ENCODE measurements around the gene HECTD2. TPM values are rescaled to one million over a fixed set of nuclear protein-coding genes. Genes with fewer than 3 reads are reported as not detected.

Gene HECTD2
- total and polyA plus RNA-seq, 9 donors, result 8.4 to 22.3 (median 20.2) TPM

DNA sequence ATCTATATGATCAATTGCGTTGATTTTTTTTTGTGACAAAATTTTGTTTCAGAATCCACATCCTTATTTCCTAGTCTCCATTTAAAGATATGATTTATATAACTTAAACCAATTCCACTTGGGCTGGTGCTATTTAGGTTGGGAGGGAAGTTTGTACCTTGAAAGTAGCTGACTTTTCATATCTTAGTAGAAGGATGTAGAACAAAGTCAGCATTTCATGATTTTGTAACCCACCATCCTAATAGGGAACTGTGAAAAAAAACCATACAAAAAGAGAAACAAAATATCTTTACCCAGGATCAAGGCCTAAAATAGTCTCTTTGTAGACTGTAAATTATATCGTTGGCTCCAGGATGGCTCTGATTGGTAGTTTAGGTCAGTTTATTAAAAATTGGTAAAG is 8.3 kb downstream of the HECTD2 start:
- no peaks in the 10 kb centered on the region for H3K36me3 ChIP-seq
- intact Hi-C loops (cut with DNase I), result no loop called here
- no peak for DNase-seq
- no peaks in the 10 kb centered on the region for H3K27me3 ChIP-seq
- WGBS, 3 donors, result 91 to 98% (median 95%) methylated on average over 2 of the region's 2 CpGs
- H3K27ac ChIP-seq, result no peak overlapping the region
- no peak overlapping the region for H3K4me3 ChIP-seq
- TF ChIP-seq EP300 (IDR thresholded peaks at IDR 0.05) (no peak), POLR2A (IDR thresholded peaks at IDR 0.05) (no peak)
- TF ChIP-seq, protein P1, sequence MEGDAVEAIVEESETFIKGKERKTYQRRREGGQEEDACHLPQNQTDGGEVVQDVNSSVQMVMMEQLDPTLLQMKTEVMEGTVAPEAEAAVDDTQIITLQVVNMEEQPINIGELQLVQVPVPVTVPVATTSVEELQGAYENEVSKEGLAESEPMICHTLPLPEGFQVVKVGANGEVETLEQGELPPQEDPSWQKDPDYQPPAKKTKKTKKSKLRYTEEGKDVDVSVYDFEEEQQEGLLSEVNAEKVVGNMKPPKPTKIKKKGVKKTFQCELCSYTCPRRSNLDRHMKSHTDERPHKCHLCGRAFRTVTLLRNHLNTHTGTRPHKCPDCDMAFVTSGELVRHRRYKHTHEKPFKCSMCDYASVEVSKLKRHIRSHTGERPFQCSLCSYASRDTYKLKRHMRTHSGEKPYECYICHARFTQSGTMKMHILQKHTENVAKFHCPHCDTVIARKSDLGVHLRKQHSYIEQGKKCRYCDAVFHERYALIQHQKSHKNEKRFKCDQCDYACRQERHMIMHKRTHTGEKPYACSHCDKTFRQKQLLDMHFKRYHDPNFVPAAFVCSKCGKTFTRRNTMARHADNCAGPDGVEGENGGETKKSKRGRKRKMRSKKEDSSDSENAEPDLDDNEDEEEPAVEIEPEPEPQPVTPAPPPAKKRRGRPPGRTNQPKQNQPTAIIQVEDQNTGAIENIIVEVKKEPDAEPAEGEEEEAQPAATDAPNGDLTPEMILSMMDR (IDR thresholded peaks at IDR 0.05), result no peak
- no peaks in the 10 kb centered on the region for H3K4me1 ChIP-seq (ENCODE audit: insufficient read depth)
- no peaks in the 10 kb centered on the region for H3K9me3 ChIP-seq

DNA sequence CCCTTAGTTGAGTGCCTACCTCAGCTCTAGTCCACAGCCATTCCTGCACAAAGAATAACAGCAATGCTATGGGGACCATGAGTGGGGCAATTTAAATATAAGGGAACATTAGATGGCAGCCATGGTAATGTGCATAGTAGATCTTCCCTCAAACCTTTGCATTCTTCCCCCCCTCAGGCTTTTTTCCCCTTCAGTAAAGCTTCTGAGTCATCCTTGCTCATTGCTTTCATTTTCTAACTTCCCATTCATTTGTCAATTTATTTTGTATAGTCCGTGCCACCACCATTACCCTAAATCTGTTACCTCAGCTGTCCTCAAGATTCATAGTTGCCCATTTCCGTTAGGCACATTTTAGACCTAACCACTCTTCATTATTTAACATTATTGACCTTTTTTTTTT is 10.7 kb downstream of the HECTD2 start:
- Histone ChIP-seq H3K4me3 (no peak overlapping the region), H3K4me1 (ENCODE audit: insufficient read depth) (no peaks in the 10 kb centered on the region), H3K9me3 (no peaks in the 10 kb centered on the region), H3K27ac (no peak overlapping the region), H3K36me3 (no peaks in the 10 kb centered on the region), H3K27me3 (no peaks in the 10 kb centered on the region)
- TF ChIP-seq, protein P1 (IDR thresholded peaks at IDR 0.05), result no peak
- no peak for TF ChIP-seq EP300 (IDR thresholded peaks at IDR 0.05)
- no peak for TF ChIP-seq POLR2A (IDR thresholded peaks at IDR 0.05)
- 95 to 96% (median 95%) methylated on average over 2 of the region's 2 CpGs for WGBS, 3 donors
- no peak for DNase-seq
- intact Hi-C loops (cut with DNase I), result no loop called here

DNA sequence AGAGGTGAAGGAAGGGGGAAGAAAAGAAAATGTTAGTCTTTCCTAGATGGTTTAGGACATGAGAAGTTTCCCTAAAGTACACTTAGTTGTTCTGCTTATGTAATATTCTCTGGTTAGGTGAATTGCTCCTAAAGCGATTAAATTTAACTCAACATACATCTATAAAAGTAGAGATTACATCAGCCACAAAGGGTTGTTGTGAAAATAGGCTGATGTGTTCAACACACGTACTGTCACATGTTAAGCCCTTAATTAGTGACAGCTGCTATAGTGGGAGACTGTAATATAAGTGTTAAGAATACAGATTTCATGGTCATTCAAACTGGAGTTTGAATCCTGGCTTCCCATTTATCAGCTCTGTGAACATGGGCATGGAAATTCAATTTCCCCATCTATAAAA is 12.8 kb downstream of the HECTD2 start:
- Histone ChIP-seq H3K4me1 (ENCODE audit: insufficient read depth) (no peaks in the 10 kb centered on the region), H3K9me3 (no peaks in the 10 kb centered on the region), H3K27ac (no peak overlapping the region), H3K27me3 (no peaks in the 10 kb centered on the region), H3K4me3 (no peak overlapping the region), H3K36me3 (no peaks in the 10 kb centered on the region)
- intact Hi-C loops (cut with DNase I), result no loop called here
- no peak for TF ChIP-seq POLR2A (IDR thresholded peaks at IDR 0.05)
- TF ChIP-seq EP300 (IDR thresholded peaks at IDR 0.05), result no peak
- TF ChIP-seq, protein P1 (IDR thresholded peaks at IDR 0.05), result no peak
- DNase-seq, result no peak
- WGBS, 3 donors, result 90 to 92% (median 92%) methylated on average over 2 of the region's 2 CpGs

DNA sequence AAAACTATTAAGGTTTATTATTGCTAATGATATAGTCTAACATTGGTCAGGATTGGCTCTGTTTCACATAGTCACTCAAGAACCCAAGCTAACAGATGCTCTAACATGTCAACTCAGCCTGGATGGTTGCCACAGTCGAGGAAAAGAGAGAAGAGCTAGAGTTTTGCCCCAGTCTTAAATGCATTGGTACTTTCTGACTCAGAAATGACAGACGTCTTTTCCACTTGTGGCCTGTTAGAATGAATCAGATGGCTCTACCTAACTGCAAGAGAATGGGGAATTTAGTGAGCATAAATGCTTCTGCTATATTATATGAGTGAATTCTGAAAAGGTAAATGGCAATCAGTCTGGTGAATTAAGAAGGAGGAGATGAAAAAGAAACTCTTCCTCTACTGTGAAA is 13.9 kb downstream of the HECTD2 start:
- H3K27me3 ChIP-seq, result no peaks in the 10 kb centered on the region
- no peak overlapping the region for H3K27ac ChIP-seq
- no peaks in the 10 kb centered on the region for H3K4me1 ChIP-seq (ENCODE audit: insufficient read depth)
- intact Hi-C loops (cut with DNase I), result no loop called here
- TF ChIP-seq, protein P1 (IDR thresholded peaks at IDR 0.05), result no peak
- TF ChIP-seq POLR2A (IDR thresholded peaks at IDR 0.05) (no peak), EP300 (IDR thresholded peaks at IDR 0.05) (no peak)
- WGBS, 3 donors, result 79 to 83% (median 81%) methylated on average over 2 of the region's 2 CpGs
- DNase-seq, result no peak
- no peaks in the 10 kb centered on the region for H3K9me3 ChIP-seq
- no peak overlapping the region for H3K4me3 ChIP-seq
- no peaks in the 10 kb centered on the region for H3K36me3 ChIP-seq

DNA sequence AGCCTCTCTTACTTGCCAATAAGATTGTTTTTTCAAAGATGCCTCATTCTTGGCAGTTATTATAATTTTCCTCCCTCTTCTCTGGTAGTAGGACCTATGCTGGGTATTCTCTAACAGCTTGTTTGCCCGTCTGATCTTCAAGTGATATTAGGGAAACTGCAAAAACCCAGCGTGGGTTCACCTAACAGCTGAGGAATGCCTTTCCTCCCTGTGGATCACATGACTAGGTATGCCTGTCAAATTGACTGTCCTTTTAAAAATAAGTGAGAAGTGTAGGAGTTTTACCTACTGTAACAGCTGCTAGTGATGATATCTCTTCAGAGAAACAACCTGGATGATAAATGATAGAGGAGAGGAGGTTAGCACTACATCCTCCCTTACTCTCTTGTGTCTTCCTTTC is 22.0 kb downstream of the HECTD2 start:
- H3K27me3 ChIP-seq, result no peaks in the 10 kb centered on the region
- no peak for TF ChIP-seq POLR2A (IDR thresholded peaks at IDR 0.05)
- TF ChIP-seq, protein P1 (IDR thresholded peaks at IDR 0.05), result no peak
- no peak for TF ChIP-seq EP300 (IDR thresholded peaks at IDR 0.05)
- DNase-seq, result no peak

More for the DNA sequence above, 22.0 kb downstream of the HECTD2 start:
- Histone ChIP-seq H3K27ac (no peak overlapping the region), H3K9me3 (no peaks in the 10 kb centered on the region), H3K4me1 (ENCODE audit: insufficient read depth) (no peaks in the 10 kb centered on the region), H3K36me3 (no peaks in the 10 kb centered on the region), H3K4me3 (no peak overlapping the region)
- WGBS, 3 donors, result 36 to 52% (median 44%) methylated on average over 2 of the region's 2 CpGs
- intact Hi-C loops (cut with DNase I), result no loop called here
